Measurements from ENCODE around the gene ZBTB44. TPM values are rescaled to one million over a fixed set of nuclear protein-coding genes. Genes with fewer than 3 reads are reported as not detected.

The ZBTB44 gene

GRCh38 chr11:130178441-130179339 lies 136.0 kb downstream of the ZBTB44 start:
- no peak for DNase-seq
- Histone ChIP-seq H3K23ac (ENCODE audit: low read length) (no peak overlapping the region), H3K4me2 (ENCODE audit: low read length) (no peak overlapping the region), H3K79me1 (ENCODE audit: low read length) (no peaks in the 10 kb centered on the region), H3K18ac (ENCODE audit: low read length) (no peak overlapping the region), H3K27me3 (ENCODE audit: insufficient read depth, low read length, poor library complexity) (no peaks in the 10 kb centered on the region), H3K4me3 (ENCODE audit: low read length) (no peak overlapping the region), H3K27ac (ENCODE audit: low read depth, low read length) (no peak overlapping the region), H3K79me2 (ENCODE audit: control insufficient read depth, insufficient read depth, low read length) (no peaks in the 10 kb centered on the region), H2AK5ac (ENCODE audit: low read length) (no peak overlapping the region), H3K9ac (ENCODE audit: low read length) (no peak overlapping the region), H3K56ac (ENCODE audit: low read length) (no peak overlapping the region), H3K36me3 (ENCODE audit: control insufficient read depth, insufficient read depth, low read length) (no peaks in the 10 kb centered on the region), H2BK15ac (replicated peaks; ENCODE audit: low read depth) (no peak overlapping the region), H4K5ac (ENCODE audit: low read length) (no peak overlapping the region), H2BK5ac (ENCODE audit: low read length) (no peak overlapping the region), H3K4me1 (ENCODE audit: control insufficient read depth, low read depth, low read length) (no peaks in the 10 kb centered on the region), H3K4ac (ENCODE audit: low read depth, low read length) (no peak overlapping the region), H2BK120ac (ENCODE audit: low read depth, low read length) (no peak overlapping the region), H4K8ac (ENCODE audit: low read depth, low read length) (no peak overlapping the region)
- no CpG with 5 or more reads among the region's 16 CpGs for WGBS (ENCODE audit: extremely low coverage, insufficient coverage, low lambda C conversion rate)

GRCh38 chr11:130177782-130178181 lies 136.9 kb downstream of the ZBTB44 start:
- WGBS (ENCODE audit: extremely low coverage, insufficient coverage, low lambda C conversion rate) = no CpG with 5 or more reads among the region's 10 CpGs

More at GRCh38 chr11:130177782-130178181, 136.9 kb downstream of the ZBTB44 start:
- Histone ChIP-seq H4K5ac (ENCODE audit: low read length) (no peak overlapping the region), H3K4me1 (ENCODE audit: control insufficient read depth, low read depth, low read length) (no peaks in the 10 kb centered on the region), H3K23ac (ENCODE audit: low read length) (no peak overlapping the region), H2BK15ac (replicated peaks; ENCODE audit: low read depth) (no peak overlapping the region), H3K27me3 (ENCODE audit: insufficient read depth, low read length, poor library complexity) (no peaks in the 10 kb centered on the region), H3K79me1 (ENCODE audit: low read length) (no peaks in the 10 kb centered on the region), H3K9ac (ENCODE audit: low read length) (no peak overlapping the region), H3K56ac (ENCODE audit: low read length) (no peak overlapping the region), H2BK5ac (ENCODE audit: low read length) (no peak overlapping the region), H3K4me2 (ENCODE audit: low read length) (no peak overlapping the region), H3K18ac (ENCODE audit: low read length) (no peak overlapping the region), H3K79me2 (ENCODE audit: control insufficient read depth, insufficient read depth, low read length) (no peaks in the 10 kb centered on the region), H4K8ac (ENCODE audit: low read depth, low read length) (no peak overlapping the region), H3K36me3 (ENCODE audit: control insufficient read depth, insufficient read depth, low read length) (no peaks in the 10 kb centered on the region), H2BK120ac (ENCODE audit: low read depth, low read length) (no peak overlapping the region), H3K4ac (ENCODE audit: low read depth, low read length) (no peak overlapping the region), H2AK5ac (ENCODE audit: low read length) (no peak overlapping the region), H3K4me3 (ENCODE audit: low read length) (no peak overlapping the region), H3K27ac (ENCODE audit: low read depth, low read length) (no peak overlapping the region)
- DNase-seq = no peak

Small RNAs within 50 kb of the gene (small RNA-seq; reads per million reads assigned to genes)
- gene RN7SL778P (ENCODE audit: insufficient read depth) = not detected
